ENCODE data around the gene DOCK3. TPM values are rescaled to one million over a fixed set of nuclear protein-coding genes. Genes with fewer than 3 reads are reported as not detected.

The DOCK3 gene
- total RNA-seq, 1 experiment from 2014 or later: 5.6 TPM

DNA sequence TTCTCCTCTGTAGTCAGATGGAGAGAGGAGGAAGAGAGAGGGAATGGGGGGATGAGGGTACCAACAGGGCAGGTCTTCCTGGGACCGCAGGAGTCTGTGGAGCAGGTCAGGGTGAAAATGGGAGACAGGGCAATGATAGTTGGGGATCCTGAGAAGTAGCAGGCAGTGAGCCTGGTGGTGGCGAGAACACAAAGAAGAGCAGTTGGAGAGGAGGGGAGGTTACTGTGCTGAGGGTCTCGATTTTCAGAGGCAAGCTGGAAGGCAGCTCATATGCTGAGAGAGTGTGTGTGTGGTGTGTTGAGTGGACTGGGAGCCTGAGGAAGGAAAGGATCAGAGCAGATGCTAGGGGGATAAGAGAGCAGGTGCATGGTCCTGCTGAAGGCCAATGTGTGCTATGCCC is 2.1 kb upstream of the DOCK3 start:
- peaks cover 20% of the 10 kb centered on the region for H3K4me1 Mint-ChIP-seq
- no peaks in the 10 kb centered on the region for H3K36me3 Mint-ChIP-seq
- ChIA-PET POLR2A (no interaction called here), CTCF (interaction anchor here (1.4 to 2.6 kb wide), 3 partner anchors 45 to 61 kb away, joined by 3 to 13 read pairs (median 3); partner anchors contain the start of gene CISH)
- ATAC-seq (no peak), DNase-seq (ENCODE audit: low spot score) (peak; percentile 1)
- no peak overlapping the region for H3K27ac Mint-ChIP-seq
- H3K4me3 Mint-ChIP-seq: no peak overlapping the region
- TF ChIP-seq GRHL2 (CRISPR knock-in tag; IDR thresholded peaks at IDR 0.05; ENCODE audit: insufficient replicate concordance, severe bottlenecking) (no peak), KAT7 (CRISPR knock-in tag; IDR thresholded peaks at IDR 0.05; ENCODE audit: borderline replicate concordance) (no peak), ZNF232 (CRISPR knock-in tag; IDR thresholded peaks at IDR 0.05) (no peak), ARID4B (CRISPR knock-in tag; IDR thresholded peaks at IDR 0.05; ENCODE audit: borderline replicate concordance) (no peak), OVOL2 (CRISPR knock-in tag; IDR thresholded peaks at IDR 0.05; ENCODE audit: borderline replicate concordance) (no peak), ATF2 (CRISPR knock-in tag; IDR thresholded peaks at IDR 0.05; ENCODE audit: borderline replicate concordance, low read depth) (no peak), ZNF512 (CRISPR knock-in tag; IDR thresholded peaks at IDR 0.05; ENCODE audit: borderline replicate concordance) (no peak), ZNF263 (CRISPR knock-in tag; IDR thresholded peaks at IDR 0.05; ENCODE audit: low read depth) (no peak), ATF1 (CRISPR knock-in tag; IDR thresholded peaks at IDR 0.05) (no peak), SP1 (CRISPR knock-in tag; conservative IDR thresholded peaks at IDR 0.05) (no peak), ATF6 (CRISPR knock-in tag; IDR thresholded peaks at IDR 0.05) (no peak), FOXK1 (CRISPR knock-in tag; IDR thresholded peaks at IDR 0.05) (no peak), TCF7 (CRISPR knock-in tag; IDR thresholded peaks at IDR 0.05; ENCODE audit: low read depth) (no peak), AFF4 (CRISPR knock-in tag; IDR thresholded peaks at IDR 0.05; ENCODE audit: borderline replicate concordance) (no peak), ZMAT4 (CRISPR knock-in tag; IDR thresholded peaks at IDR 0.05) (no peak)
- TF ChIP-seq, protein P1, sequence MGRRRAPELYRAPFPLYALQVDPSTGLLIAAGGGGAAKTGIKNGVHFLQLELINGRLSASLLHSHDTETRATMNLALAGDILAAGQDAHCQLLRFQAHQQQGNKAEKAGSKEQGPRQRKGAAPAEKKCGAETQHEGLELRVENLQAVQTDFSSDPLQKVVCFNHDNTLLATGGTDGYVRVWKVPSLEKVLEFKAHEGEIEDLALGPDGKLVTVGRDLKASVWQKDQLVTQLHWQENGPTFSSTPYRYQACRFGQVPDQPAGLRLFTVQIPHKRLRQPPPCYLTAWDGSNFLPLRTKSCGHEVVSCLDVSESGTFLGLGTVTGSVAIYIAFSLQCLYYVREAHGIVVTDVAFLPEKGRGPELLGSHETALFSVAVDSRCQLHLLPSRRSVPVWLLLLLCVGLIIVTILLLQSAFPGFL (CRISPR knock-in tag; IDR thresholded peaks at IDR 0.05; ENCODE audit: borderline replicate concordance): no peak
- H3K9me3 Mint-ChIP-seq: no peaks in the 10 kb centered on the region
- peaks cover 33% of the 10 kb centered on the region for H3K27me3 Mint-ChIP-seq (ENCODE audit: low read depth)

Data from WTC11 (cell line).